Measurements from ENCODE around the gene C2. TPM values are rescaled to one million over a fixed set of nuclear protein-coding genes. Genes with fewer than 3 reads are reported as not detected.

The C2 gene
- total RNA-seq, 1 donor from 2014 or later: 2.7 TPM

GRCh38 chr6:31948753-31949413, 21.4 kb downstream of the C2 start:
- no peaks in the 10 kb centered on the region for H3K4me1 Mint-ChIP-seq
- DNase-seq (ENCODE audit: low spot score in 2 of 2, unreplicated experiment in 2 of 2): no peak
- no peaks in the 10 kb centered on the region for H3K9me3 Mint-ChIP-seq
- no peak for TF ChIP-seq CTCF (IDR thresholded peaks at IDR 0.05; ENCODE audit: unreplicated experiment)
- H3K4me3 Mint-ChIP-seq: no peak overlapping the region
- no peak overlapping the region for H3K27ac Mint-ChIP-seq
- peaks cover 35% of the 10 kb centered on the region for H3K27me3 Mint-ChIP-seq (ENCODE audit: low read depth)
- peaks cover 12% of the 10 kb centered on the region for H3K36me3 Mint-ChIP-seq

GRCh38 chr6:31949926-31950548, 22.5 kb downstream of the C2 start:
- Mint-ChIP-seq H3K4me3 (no peak overlapping the region), H3K27ac (no peak overlapping the region), H3K9me3 (no peaks in the 10 kb centered on the region), H3K4me1 (no peaks in the 10 kb centered on the region), H3K36me3 (peaks cover 22% of the 10 kb centered on the region), H3K27me3 (ENCODE audit: low read depth) (peaks cover 24% of the 10 kb centered on the region)
- no peak for TF ChIP-seq CTCF (IDR thresholded peaks at IDR 0.05; ENCODE audit: unreplicated experiment)
- DNase-seq (ENCODE audit: low spot score in 2 of 2, unreplicated experiment in 2 of 2): no peak

GRCh38 chr6:31952140-31952805, 24.8 kb downstream of the C2 start:
- peak overlapping the region; percentile 11 for H3K27ac Mint-ChIP-seq
- peak in 1 of 2 experiments; percentile 50 for DNase-seq (ENCODE audit: low spot score in 2 of 2, unreplicated experiment in 2 of 2)
- TF ChIP-seq CTCF (IDR thresholded peaks at IDR 0.05; ENCODE audit: unreplicated experiment): peak; percentile 49
- peaks cover 33% of the 10 kb centered on the region for H3K36me3 Mint-ChIP-seq
- peaks cover 2% of the 10 kb centered on the region for H3K4me1 Mint-ChIP-seq
- H3K4me3 Mint-ChIP-seq: no peak overlapping the region
- H3K9me3 Mint-ChIP-seq: no peaks in the 10 kb centered on the region
- peaks cover 6% of the 10 kb centered on the region for H3K27me3 Mint-ChIP-seq (ENCODE audit: low read depth)

- Mint-ChIP-seq H3K36me3 (peaks cover 33% of the 10 kb centered on the region), H3K4me1 (peaks cover 8% of the 10 kb centered on the region), H3K27me3 (ENCODE audit: low read depth) (peaks cover 1% of the 10 kb centered on the region), H3K27ac (peak overlapping the region; percentile 11), H3K9me3 (no peaks in the 10 kb centered on the region), H3K4me3 (no peak overlapping the region)
- no peak for DNase-seq (ENCODE audit: low spot score in 2 of 2, unreplicated experiment in 2 of 2)
- no peak for TF ChIP-seq CTCF (IDR thresholded peaks at IDR 0.05; ENCODE audit: unreplicated experiment)
Observed at GRCh38 chr6:31952890-31953289, 25.4 kb downstream of the C2 start.

GRCh38 chr6:31954511-31954910, 27.0 kb downstream of the C2 start:
- no peak for TF ChIP-seq CTCF (IDR thresholded peaks at IDR 0.05; ENCODE audit: unreplicated experiment)
- Mint-ChIP-seq H3K27ac (no peak overlapping the region), H3K36me3 (peaks cover 33% of the 10 kb centered on the region), H3K9me3 (no peaks in the 10 kb centered on the region), H3K27me3 (ENCODE audit: low read depth) (no peaks in the 10 kb centered on the region), H3K4me3 (no peak overlapping the region), H3K4me1 (peaks cover 21% of the 10 kb centered on the region)
- DNase-seq (ENCODE audit: low spot score in 2 of 2, unreplicated experiment in 2 of 2): no peak
